ENCODE results near the gene VGF.

DNA sequence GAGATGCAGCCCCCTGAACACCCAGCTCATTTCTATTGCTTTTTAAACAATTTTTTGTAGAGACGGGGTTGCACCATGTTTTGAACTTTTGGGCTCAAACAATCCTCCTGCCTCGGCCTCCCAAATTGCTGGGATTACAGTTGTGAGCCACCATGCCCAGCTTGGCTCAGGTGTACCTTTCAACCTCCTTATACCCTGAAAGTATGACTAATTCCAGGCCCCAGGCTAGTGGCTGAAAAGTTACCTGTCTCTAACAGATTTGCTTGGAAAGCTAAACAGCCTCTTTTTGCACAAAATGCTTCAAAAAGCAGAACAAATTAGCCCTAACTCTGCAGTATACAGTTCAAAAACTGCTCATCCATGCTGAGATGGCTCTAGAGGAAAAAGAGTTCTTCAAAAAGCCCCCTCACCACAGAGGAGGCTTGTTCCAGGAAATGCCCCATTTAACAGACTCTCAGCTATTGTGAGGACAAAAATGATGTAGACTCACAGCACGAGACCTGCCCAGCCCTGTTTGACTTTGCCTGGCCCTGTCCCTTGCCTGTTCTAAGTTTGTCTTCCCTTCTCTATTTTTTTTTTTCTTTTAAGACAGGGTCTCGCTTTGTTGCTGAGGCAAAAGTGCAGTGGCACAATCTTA, 24.5 kb downstream of the VGF start:
- no peak for TF ChIP-seq ZNF274 (IDR thresholded peaks at IDR 0.05; ENCODE audit: low read depth, low read length)
- no peak for TF ChIP-seq SUZ12 (IDR thresholded peaks at IDR 0.05; ENCODE audit: extremely low read depth, insufficient read depth, insufficient read length)
- TF ChIP-seq YY1 (IDR thresholded peaks at IDR 0.05; ENCODE audit: insufficient read depth, insufficient read length), result no peak

All from NT2/D1 (cell line).